IMR-90 (cell line): ENCODE measurements around the gene FHAD1.

Experiments used
- BHLHE40 ChIP-seq: fragments of 150-350 bp; IDR thresholded peaks from 2 replicates; pipeline ENCODE4 v1.6.1; 2016; ENCODE audit warnings: mild to moderate bottlenecking, low read depth, low read length
- CHD1 ChIP-seq: IDR thresholded peaks from 2 replicates; pipeline ENCODE4 v1.6.1; 2012; ENCODE audit warnings: low read depth, low read length, improper control_type of control experiment
- CTCF ChIP-seq: conservative IDR thresholded peaks from 2 replicates; pipeline ENCODE4 v1.5.1; 2012; ENCODE audit warnings: mild to moderate bottlenecking, low read depth, low read length, improper control_type of control experiment
- MAZ ChIP-seq: IDR thresholded peaks from 2 replicates; pipeline ENCODE4 v1.6.1; 2012; ENCODE audit warnings: low read depth, mild to moderate bottlenecking, low read length, improper control_type of control experiment, moderate library complexity, borderline replicate concordance
- MXI1 ChIP-seq: IDR thresholded peaks from 2 replicates; pipeline ENCODE4 v1.6.1; 2012; ENCODE audit warnings: low read depth, mild to moderate bottlenecking, low read length, moderate library complexity, borderline replicate concordance
- NFE2L2 ChIP-seq: fragments of 150-350 bp; IDR thresholded peaks from 2 replicates; pipeline ENCODE4 v1.6.1; 2016; ENCODE audit warnings: low read depth, mild to moderate bottlenecking, low read length
- POLR2A ChIP-seq: IDR thresholded peaks from 2 replicates; pipeline ENCODE4 v1.6.1; 2012; ENCODE audit warnings: mild to moderate bottlenecking, low read depth, low read length
- RAD21 ChIP-seq: IDR thresholded peaks from 2 replicates; pipeline ENCODE4 v1.6.1; 2012; ENCODE audit warnings: low read length, improper control_type of control experiment
- RCOR1 ChIP-seq: IDR thresholded peaks from 2 replicates; pipeline ENCODE4 v1.6.1; 2012; ENCODE audit warnings: mild to moderate bottlenecking, low read length, improper control_type of control experiment; ENCODE audit not compliant: insufficient replicate concordance
- RFX5 ChIP-seq: IDR thresholded peaks from 2 replicates; pipeline ENCODE4 v1.8.0; 2012; ENCODE audit warnings: low read depth, mild to moderate bottlenecking, low read length, moderate library complexity
- SMC3 ChIP-seq: fragments of 150-350 bp; IDR thresholded peaks from 2 replicates; pipeline ENCODE4 v1.6.1; 2016; ENCODE audit warnings: low read depth, mild to moderate bottlenecking, antibody characterized with exemption, low read length, moderate library complexity
- TF ChIP-seq, protein P1 (sequence below): fragments of 150-350 bp; IDR thresholded peaks from 2 replicates; pipeline ENCODE4 v1.6.1; 2017; ENCODE audit warnings: mild to moderate bottlenecking, antibody characterized with exemption, low read length, low read depth
- TF ChIP-seq, protein P2 (sequence below): fragments of 150-350 bp; IDR thresholded peaks from 2 replicates; pipeline ENCODE4 v1.6.1; 2016; ENCODE audit warnings: low read depth, mild to moderate bottlenecking, low read length, moderate library complexity, borderline replicate concordance

DNA sequence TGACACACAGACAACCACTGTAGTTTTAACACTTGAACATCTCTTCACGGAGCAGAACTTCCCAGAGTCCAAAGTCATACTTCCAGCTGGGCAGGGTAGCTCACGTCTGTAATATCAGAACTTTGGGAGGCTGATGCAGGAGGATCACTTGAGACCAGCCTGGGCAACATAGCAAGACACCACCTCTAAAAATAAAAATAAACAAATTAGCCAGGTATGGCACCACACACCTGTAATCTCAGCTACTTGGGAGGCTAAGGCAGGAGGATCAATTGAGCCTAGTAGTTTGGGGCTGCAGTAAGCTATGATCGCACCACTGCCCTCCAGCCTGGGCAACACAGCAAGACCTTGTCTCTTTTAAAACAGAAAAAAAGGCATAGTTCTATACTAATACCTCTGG, 138.4 kb downstream of the FHAD1 start:
- TF ChIP-seq, protein P1, sequence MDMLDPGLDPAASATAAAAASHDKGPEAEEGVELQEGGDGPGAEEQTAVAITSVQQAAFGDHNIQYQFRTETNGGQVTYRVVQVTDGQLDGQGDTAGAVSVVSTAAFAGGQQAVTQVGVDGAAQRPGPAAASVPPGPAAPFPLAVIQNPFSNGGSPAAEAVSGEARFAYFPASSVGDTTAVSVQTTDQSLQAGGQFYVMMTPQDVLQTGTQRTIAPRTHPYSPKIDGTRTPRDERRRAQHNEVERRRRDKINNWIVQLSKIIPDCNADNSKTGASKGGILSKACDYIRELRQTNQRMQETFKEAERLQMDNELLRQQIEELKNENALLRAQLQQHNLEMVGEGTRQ, result no peak
- TF ChIP-seq CTCF (no peak), RAD21 (no peak), MAZ (no peak), SMC3 (no peak), NFE2L2 (no peak), POLR2A (no peak), RCOR1 (no peak), CHD1 (no peak), BHLHE40 (no peak), MXI1 (no peak), RFX5 (no peak)
- TF ChIP-seq, protein P2, sequence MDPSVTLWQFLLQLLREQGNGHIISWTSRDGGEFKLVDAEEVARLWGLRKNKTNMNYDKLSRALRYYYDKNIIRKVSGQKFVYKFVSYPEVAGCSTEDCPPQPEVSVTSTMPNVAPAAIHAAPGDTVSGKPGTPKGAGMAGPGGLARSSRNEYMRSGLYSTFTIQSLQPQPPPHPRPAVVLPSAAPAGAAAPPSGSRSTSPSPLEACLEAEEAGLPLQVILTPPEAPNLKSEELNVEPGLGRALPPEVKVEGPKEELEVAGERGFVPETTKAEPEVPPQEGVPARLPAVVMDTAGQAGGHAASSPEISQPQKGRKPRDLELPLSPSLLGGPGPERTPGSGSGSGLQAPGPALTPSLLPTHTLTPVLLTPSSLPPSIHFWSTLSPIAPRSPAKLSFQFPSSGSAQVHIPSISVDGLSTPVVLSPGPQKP, result no peak
